Measurements from ENCODE around the gene GTF3C4. TPM values are rescaled to one million over a fixed set of nuclear protein-coding genes. Genes with fewer than 3 reads are reported as not detected.

The GTF3C4 gene
- polyA plus RNA-seq, 2 of the 4 experiments (the other 2 are of a cell fraction) = 9.0 to 15.4 TPM

DNA sequence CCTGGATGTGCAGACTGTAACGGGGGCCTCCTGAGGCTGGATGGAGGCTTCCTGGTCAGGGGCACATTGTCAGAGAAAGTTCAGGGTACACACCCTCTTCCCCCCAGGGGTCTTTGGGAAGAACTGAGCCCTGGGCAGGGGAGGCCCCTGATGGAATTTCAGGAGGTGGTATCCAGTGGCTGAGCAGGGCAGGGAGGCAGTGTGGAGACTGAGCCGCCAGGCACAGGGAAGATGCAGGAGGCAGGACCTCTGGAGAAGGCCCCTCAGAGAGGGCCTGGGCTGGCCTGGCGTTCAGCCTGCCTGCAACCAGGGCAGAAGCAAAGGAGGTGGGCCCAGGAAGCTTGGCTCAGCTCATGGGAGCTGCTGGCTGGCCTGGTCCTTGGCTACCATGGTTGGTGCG lies 53.5 kb downstream of the GTF3C4 start:
- Histone ChIP-seq H3K9me3 (no peaks in the 10 kb centered on the region), H3K4me1 (no peaks in the 10 kb centered on the region), H3K4me3 (no peak overlapping the region), H3K27ac (no peak overlapping the region), H3K4me2 (no peak overlapping the region)
- no peak for ATAC-seq
- TF ChIP-seq POLR2AphosphoS2 (conservative IDR thresholded peaks at IDR 0.05; ENCODE audit: low read length) (no peak), CBX2 (IDR thresholded peaks at IDR 0.05; ENCODE audit: borderline replicate concordance, low read depth) (no peak), CHD2 (IDR thresholded peaks at IDR 0.05; ENCODE audit: low read length, partially characterized antibody) (no peak), HOXB5 (CRISPR knock-in tag; IDR thresholded peaks at IDR 0.05) (no peak), PHF8 (IDR thresholded peaks at IDR 0.05; ENCODE audit: borderline replicate concordance, low read depth) (no peak), FOSB (CRISPR knock-in tag; IDR thresholded peaks at IDR 0.05) (no peak), EHMT2 (IDR thresholded peaks at IDR 0.05; ENCODE audit: low read depth) (no peak), SMC3 (IDR thresholded peaks at IDR 0.05) (no peak), HOXA7 (CRISPR knock-in tag; IDR thresholded peaks at IDR 0.05) (no peak), BHLHE40 (IDR thresholded peaks at IDR 0.05; ENCODE audit: low read depth, low read length) (no peak), FOXS1 (CRISPR knock-in tag; IDR thresholded peaks at IDR 0.05) (no peak), ZSCAN20 (CRISPR knock-in tag; IDR thresholded peaks at IDR 0.05) (no peak), NPAS2 (CRISPR knock-in tag; IDR thresholded peaks at IDR 0.05; ENCODE audit: borderline replicate concordance) (no peak)
- TF ChIP-seq, protein P1, sequence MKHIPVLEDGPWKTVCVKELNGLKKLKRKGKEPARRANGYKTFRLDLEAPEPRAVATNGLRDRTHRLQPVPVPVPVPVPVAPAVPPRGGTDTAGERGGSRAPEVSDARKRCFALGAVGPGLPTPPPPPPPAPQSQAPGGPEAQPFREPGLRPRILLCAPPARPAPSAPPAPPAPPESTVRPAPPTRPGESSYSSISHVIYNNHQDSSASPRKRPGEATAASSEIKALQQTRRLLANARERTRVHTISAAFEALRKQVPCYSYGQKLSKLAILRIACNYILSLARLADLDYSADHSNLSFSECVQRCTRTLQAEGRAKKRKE (CRISPR knock-in tag; IDR thresholded peaks at IDR 0.05; ENCODE audit: low read depth) = no peak
- TF ChIP-seq, protein P2, sequence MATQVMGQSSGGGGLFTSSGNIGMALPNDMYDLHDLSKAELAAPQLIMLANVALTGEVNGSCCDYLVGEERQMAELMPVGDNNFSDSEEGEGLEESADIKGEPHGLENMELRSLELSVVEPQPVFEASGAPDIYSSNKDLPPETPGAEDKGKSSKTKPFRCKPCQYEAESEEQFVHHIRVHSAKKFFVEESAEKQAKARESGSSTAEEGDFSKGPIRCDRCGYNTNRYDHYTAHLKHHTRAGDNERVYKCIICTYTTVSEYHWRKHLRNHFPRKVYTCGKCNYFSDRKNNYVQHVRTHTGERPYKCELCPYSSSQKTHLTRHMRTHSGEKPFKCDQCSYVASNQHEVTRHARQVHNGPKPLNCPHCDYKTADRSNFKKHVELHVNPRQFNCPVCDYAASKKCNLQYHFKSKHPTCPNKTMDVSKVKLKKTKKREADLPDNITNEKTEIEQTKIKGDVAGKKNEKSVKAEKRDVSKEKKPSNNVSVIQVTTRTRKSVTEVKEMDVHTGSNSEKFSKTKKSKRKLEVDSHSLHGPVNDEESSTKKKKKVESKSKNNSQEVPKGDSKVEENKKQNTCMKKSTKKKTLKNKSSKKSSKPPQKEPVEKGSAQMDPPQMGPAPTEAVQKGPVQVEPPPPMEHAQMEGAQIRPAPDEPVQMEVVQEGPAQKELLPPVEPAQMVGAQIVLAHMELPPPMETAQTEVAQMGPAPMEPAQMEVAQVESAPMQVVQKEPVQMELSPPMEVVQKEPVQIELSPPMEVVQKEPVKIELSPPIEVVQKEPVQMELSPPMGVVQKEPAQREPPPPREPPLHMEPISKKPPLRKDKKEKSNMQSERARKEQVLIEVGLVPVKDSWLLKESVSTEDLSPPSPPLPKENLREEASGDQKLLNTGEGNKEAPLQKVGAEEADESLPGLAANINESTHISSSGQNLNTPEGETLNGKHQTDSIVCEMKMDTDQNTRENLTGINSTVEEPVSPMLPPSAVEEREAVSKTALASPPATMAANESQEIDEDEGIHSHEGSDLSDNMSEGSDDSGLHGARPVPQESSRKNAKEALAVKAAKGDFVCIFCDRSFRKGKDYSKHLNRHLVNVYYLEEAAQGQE (IDR thresholded peaks at IDR 0.05) = no peak
- TF ChIP-seq, protein P3, sequence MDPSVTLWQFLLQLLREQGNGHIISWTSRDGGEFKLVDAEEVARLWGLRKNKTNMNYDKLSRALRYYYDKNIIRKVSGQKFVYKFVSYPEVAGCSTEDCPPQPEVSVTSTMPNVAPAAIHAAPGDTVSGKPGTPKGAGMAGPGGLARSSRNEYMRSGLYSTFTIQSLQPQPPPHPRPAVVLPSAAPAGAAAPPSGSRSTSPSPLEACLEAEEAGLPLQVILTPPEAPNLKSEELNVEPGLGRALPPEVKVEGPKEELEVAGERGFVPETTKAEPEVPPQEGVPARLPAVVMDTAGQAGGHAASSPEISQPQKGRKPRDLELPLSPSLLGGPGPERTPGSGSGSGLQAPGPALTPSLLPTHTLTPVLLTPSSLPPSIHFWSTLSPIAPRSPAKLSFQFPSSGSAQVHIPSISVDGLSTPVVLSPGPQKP (IDR thresholded peaks at IDR 0.05; ENCODE audit: low read depth, low read length) = no peak
- TF ChIP-seq, protein P4, sequence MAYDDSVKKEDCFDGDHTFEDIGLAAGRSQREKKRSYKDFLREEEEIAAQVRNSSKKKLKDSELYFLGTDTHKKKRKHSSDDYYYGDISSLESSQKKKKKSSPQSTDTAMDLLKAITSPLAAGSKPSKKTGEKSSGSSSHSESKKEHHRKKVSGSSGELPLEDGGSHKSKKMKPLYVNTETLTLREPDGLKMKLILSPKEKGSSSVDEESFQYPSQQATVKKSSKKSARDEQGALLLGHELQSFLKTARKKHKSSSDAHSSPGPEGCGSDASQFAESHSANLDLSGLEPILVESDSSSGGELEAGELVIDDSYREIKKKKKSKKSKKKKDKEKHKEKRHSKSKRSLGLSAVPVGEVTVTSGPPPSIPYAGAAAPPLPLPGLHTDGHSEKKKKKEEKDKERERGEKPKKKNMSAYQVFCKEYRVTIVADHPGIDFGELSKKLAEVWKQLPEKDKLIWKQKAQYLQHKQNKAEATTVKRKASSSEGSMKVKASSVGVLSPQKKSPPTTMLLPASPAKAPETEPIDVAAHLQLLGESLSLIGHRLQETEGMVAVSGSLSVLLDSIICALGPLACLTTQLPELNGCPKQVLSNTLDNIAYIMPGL (CRISPR knock-in tag; IDR thresholded peaks at IDR 0.05; ENCODE audit: borderline replicate concordance) = no peak
- TF ChIP-seq, protein P5, sequence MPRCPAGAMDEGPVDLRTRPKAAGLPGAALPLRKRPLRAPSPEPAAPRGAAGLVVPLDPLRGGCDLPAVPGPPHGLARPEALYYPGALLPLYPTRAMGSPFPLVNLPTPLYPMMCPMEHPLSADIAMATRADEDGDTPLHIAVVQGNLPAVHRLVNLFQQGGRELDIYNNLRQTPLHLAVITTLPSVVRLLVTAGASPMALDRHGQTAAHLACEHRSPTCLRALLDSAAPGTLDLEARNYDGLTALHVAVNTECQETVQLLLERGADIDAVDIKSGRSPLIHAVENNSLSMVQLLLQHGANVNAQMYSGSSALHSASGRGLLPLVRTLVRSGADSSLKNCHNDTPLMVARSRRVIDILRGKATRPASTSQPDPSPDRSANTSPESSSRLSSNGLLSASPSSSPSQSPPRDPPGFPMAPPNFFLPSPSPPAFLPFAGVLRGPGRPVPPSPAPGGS (IDR thresholded peaks at IDR 0.05) = no peak
- CTCF ChIA-PET = no interaction called here
- no peak for DNase-seq (ENCODE audit: low read depth in 1 of 2, low spot score in 1 of 2)
- POLR2A ChIA-PET = no interaction called here
- 67% methylated on average over 3 of the region's 4 CpGs for WGBS (ENCODE audit: missing lambda C conversion rate)
- FAIRE-seq = no peak
